Lower leg skin (tissue), 3 donors: Measurements from ENCODE around the gene POLD3.

ENCODE experiments used
- CTCF ChIP-seq, 3 donors: fragments of 450-650 bp; IDR thresholded peaks; one replicate each; pipeline ENCODE4 v1.5.1; 2016; ENCODE audit warnings: antibody characterized with exemption in 3 of 3, mild to moderate bottlenecking in 3 of 3, moderate library complexity in 2 of 3
- POLR2A ChIP-seq, 2 donors: fragments of 450-650 bp; IDR thresholded peaks; one replicate each; pipeline ENCODE4 v1.6.1; 2016 to 2017; ENCODE audit warnings: antibody characterized with exemption in 2 of 2, mild to moderate bottlenecking in 1 of 2, moderate library complexity in 1 of 2

GRCh38 chr11:74603845-74604244, 11.5 kb downstream of the POLD3 start:
- TF ChIP-seq CTCF (IDR thresholded peaks at IDR 0.05) (no peak), POLR2A (IDR thresholded peaks at IDR 0.05) (no peak)
